Measurements from ENCODE around the gene MLH3.

DNA sequence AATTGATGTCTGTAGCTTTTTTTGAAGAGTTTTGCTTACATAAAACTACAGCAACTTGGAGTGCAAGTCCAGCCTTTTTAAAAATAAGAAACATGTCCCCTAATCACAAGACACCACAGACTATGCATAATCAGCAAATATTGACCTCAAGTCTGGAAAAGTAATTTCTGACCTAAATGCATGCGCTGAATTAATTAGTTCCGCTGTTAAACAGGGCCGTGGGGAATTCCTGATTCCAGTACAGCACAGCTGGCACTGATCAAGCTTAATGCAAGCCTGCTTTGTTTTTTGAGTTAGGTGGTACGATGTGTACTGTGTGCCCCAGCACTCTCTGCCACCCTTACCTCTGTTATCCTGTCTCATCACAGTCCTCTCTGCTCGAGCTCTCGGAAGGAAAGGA is 9.2 kb downstream of the MLH3 start:
- TF ChIP-seq, protein P1, sequence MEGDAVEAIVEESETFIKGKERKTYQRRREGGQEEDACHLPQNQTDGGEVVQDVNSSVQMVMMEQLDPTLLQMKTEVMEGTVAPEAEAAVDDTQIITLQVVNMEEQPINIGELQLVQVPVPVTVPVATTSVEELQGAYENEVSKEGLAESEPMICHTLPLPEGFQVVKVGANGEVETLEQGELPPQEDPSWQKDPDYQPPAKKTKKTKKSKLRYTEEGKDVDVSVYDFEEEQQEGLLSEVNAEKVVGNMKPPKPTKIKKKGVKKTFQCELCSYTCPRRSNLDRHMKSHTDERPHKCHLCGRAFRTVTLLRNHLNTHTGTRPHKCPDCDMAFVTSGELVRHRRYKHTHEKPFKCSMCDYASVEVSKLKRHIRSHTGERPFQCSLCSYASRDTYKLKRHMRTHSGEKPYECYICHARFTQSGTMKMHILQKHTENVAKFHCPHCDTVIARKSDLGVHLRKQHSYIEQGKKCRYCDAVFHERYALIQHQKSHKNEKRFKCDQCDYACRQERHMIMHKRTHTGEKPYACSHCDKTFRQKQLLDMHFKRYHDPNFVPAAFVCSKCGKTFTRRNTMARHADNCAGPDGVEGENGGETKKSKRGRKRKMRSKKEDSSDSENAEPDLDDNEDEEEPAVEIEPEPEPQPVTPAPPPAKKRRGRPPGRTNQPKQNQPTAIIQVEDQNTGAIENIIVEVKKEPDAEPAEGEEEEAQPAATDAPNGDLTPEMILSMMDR (conservative IDR thresholded peaks at IDR 0.05), result no peak
- no peak for TF ChIP-seq ZFX (IDR thresholded peaks at IDR 0.05)
